NB4 (cell line): ENCODE measurements around the gene NRP2.

Source experiments
- MAX ChIP-seq: IDR thresholded peaks from 2 replicates; pipeline ENCODE4 v1.6.1; 2011; ENCODE audit warnings: low read depth, low read length
- MYC ChIP-seq: IDR thresholded peaks from 2 replicates; pipeline ENCODE4 v1.6.1; 2011; ENCODE audit warnings: low read depth, low read length
- POLR2A ChIP-seq: IDR thresholded peaks from 2 replicates; pipeline ENCODE4 v1.6.1; 2011; ENCODE audit warnings: mild to moderate bottlenecking; ENCODE audit not compliant: insufficient read length; ENCODE audit errors: extremely low read depth
- TF ChIP-seq, protein P1 (sequence below): IDR thresholded peaks from one replicate; pipeline ENCODE4 v1.5.1; 2012; ENCODE audit warnings: low read depth, low read length

GRCh38 chr2:205709319-205709718 is 27.0 kb downstream of the NRP2 start:
- TF ChIP-seq POLR2A (no peak), MYC (no peak), MAX (no peak)
- TF ChIP-seq, protein P1, sequence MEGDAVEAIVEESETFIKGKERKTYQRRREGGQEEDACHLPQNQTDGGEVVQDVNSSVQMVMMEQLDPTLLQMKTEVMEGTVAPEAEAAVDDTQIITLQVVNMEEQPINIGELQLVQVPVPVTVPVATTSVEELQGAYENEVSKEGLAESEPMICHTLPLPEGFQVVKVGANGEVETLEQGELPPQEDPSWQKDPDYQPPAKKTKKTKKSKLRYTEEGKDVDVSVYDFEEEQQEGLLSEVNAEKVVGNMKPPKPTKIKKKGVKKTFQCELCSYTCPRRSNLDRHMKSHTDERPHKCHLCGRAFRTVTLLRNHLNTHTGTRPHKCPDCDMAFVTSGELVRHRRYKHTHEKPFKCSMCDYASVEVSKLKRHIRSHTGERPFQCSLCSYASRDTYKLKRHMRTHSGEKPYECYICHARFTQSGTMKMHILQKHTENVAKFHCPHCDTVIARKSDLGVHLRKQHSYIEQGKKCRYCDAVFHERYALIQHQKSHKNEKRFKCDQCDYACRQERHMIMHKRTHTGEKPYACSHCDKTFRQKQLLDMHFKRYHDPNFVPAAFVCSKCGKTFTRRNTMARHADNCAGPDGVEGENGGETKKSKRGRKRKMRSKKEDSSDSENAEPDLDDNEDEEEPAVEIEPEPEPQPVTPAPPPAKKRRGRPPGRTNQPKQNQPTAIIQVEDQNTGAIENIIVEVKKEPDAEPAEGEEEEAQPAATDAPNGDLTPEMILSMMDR = no peak
